GM19240 (cell line): ENCODE data around the gene ARHGEF3.
"Not testable (repeated sequence)": the region's sequence is repeated elsewhere in the genome, so short reads cannot be mapped to it uniquely, and the experiment has no call there.

Experiments used
- DNase-seq: peaks from one replicate; pipeline ENCODE4 v3.0.0; 2011; ENCODE audit warnings: low spot score; ENCODE audit not compliant: insufficient read length

Gene ARHGEF3

DNA sequence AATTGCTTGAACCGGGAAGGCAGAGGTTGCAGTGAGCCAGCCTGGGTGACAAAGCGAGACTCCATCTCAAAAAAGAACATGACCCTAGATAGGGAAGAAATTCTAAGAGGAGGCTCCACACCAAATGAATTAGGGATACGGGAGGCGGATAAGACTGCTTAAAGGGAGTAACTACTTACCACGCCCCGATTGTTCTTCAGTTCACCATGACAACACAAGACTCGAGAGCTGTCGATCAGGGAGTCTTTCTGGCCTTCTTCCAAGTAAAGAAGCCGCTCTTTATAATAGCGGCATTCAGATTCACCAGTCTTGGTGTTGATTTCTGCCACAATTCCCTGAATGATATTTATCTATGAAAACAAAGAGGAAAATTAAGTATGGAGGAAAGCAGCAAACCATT, 64.7 kb downstream of the ARHGEF3 start:
- DNase-seq: no peak

GRCh38 chr3:56732109-56732508, 69.6 kb downstream of the ARHGEF3 start:
- no peak for DNase-seq

DNA sequence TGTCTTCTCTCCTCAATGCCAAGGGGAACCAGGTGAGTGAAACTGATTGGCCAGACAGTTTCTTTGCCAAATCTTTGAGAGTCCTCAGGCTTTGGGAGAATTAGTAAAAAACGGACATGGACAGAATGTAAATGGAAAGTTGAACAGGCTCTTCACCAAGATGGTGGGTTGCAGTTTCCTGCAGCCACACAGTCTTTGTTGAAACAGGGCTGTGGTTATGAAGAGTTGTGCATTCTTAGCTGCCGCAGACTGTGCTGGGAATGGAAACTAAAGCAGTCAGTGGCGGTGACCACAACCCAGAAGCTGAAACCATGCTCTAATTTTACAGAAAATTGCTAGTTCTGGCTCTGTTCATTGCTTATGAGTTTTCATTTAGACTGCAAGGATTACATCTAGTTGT, 76.6 kb downstream of the ARHGEF3 start:
- peak; percentile 76 for DNase-seq

GRCh38 chr3:56724676-56725075, 77.1 kb downstream of the ARHGEF3 start:
- no peak for DNase-seq

GRCh38 chr3:56720849-56721248, 80.9 kb downstream of the ARHGEF3 start:
- no peak for DNase-seq

GRCh38 chr3:56718809-56719208, 82.9 kb downstream of the ARHGEF3 start:
- DNase-seq: not testable (repeated sequence)

- no peak for DNase-seq
Measured at GRCh38 chr3:56711344-56711743, 90.4 kb downstream of the ARHGEF3 start.

- DNase-seq: not testable (repeated sequence)
Measured at GRCh38 chr3:56707412-56707811, 94.3 kb downstream of the ARHGEF3 start.

GRCh38 chr3:56706629-56707028, 95.1 kb downstream of the ARHGEF3 start:
- no peak for DNase-seq

- no peak for DNase-seq
Measured at GRCh38 chr3:56704706-56705105, 97.0 kb downstream of the ARHGEF3 start.

- DNase-seq: no peak
Measured at GRCh38 chr3:56702490-56703315, 99.0 kb downstream of the ARHGEF3 start.

DNA sequence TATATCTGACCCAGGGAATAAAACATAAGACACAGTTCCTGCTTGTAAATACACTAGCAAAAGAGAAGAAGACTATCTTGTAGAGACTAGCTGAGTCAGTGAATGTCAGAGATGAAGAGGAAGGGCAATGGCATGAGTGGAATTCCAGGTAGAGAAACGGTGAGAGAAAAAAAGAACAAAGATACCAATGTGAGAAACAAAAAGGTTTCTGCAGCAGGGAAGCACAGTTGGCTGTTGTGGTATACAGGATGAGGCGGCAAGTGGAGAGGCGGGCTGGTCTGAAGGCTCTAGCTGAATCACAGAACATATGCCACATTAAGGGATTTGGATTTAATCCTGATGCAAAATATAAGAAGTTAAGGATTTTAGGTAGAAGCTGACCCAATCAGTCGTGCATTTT, 101.6 kb downstream of the ARHGEF3 start:
- no peak for DNase-seq

DNA sequence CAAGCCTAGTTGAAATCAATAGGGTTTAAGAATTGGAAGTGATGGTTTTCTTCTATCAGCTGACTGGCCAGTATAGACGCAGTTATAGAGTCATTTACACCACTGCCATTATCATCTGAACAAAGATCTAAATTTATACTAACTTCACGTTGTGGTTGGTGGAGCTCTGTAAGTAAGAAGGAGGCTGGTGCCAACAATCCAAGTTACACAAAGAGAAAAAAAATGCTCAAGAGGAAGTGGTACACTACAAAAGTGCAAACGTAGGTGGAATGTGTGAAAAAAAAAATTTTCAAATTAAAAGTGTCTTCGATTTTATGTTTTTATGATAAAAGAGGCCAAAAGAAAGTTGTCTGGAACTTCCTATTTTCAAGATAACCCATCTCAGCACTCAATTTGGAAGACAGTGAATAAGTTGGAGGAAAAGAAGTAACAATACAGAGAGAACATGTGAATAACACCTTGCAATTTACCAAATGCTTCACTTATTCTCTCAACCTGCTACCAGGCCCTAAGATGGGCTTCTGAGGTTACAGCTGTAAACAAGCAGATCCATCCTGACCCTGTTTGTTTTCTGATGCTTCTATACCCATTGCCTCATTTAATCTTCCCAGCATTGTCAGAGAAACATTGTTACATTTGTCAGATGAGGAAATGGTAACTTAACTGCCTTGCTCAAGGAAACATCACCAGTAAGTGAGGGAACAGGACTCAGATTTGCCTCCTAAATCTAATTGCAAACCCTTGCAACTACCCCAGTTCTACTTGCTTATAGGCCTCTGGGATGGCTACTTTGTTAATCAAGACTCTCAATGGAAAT, 106.7 kb downstream of the ARHGEF3 start:
- no peak for DNase-seq

DNA sequence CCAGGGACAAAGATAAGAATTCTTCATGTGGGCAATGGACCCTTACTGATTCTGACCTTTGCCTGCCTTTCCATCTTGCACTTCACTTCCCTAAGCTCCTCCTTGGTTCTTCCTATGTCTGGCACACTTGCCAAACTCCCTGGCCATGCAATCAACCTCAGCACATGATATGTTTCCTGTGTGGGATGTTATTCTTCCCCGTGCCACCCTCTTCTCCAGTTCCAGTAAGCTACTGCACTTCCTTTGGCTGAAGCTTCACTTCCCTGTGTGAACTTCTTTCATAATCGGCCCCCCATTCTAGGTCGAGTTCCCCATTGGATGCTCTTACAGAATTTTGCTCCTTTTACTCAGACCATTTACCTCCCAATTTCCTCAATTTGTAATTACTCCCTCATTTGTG, 108.0 kb downstream of the ARHGEF3 start:
- no peak for DNase-seq

DNA sequence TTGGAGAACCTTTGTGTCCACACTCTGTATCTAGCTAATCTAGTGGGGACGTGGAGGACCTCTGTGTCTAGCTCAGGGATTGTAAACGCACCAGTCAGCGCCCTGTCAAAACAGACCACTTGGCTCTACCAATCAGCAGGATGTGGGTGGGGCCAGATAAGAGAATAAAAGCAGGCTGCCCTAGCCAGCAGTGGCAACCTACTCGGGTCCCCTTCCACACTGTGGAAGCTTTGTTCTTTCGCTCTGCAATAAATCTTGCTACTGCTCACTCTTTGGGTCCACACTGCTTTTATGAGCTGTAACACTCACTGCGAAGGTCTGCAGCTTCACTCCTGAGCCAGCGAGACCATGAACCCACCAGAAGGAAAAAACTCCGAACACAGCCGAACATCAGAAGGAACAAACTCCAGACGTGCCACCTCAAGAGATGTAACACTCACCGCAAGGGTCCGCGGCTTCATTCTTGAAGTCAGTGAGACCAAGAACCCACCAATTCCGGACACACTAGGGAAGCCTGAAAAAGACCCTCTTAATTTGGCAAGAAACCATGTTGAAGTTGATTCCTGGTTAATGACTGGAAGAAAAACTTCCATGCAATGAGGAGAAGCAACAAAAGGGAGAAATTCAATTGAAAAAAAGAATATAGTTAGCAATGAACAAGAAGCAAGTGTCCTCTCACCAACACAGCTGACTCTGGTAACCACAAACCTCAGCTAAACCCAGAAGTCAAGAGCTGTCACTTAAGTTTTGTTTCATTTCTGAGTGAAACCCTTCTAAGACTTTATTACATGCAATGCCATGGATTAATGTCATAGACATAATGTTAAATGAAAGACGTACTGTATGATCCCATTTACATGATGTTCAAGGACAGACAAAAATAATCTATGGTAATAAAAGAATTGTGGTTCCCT, 109.0 kb downstream of the ARHGEF3 start:
- not testable (repeated sequence) for DNase-seq

- DNase-seq: not testable (repeated sequence)
Measured at GRCh38 chr3:56692001-56692365, 109.8 kb downstream of the ARHGEF3 start.

- no peak for DNase-seq
Measured at GRCh38 chr3:56691165-56692000, 110.4 kb downstream of the ARHGEF3 start.

DNA sequence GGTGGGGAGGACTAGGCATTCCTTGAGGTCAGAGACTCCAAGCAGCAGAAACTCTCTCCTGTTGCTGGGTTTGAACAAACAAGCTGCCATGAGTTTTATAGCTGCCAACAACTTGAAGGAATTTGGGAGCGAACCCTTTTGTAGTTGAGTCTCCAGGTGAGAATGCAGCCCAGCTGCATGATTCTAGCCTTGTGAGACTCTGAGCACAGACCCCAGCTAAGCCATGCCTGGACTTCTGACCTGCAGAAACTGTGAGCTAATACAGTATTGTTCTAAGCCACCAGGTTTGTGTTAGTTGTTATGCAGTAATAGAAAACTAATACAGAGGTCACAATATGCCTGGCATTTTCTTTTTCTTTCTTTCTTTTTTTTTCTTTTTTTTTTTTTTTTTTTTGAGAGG, 112.4 kb downstream of the ARHGEF3 start:
- no peak for DNase-seq

DNA sequence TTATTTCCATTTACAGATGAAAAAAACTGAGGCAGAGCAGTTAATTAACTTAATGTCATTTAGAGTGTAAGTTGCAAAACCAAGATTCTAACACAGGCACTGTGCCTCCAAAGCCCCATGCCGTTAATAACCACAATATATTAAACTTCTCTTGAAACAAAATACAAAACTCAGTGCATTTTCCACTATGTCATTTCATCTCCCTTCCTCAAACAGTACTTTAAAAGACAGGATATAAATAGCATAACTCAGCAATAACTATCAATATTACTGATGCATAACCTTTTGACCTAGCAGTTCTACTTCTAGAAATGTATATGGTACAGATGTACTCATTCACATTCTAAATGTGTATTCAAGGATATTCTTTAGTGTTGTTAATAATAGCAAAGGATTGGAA, 113.6 kb downstream of the ARHGEF3 start:
- no peak for DNase-seq

DNA sequence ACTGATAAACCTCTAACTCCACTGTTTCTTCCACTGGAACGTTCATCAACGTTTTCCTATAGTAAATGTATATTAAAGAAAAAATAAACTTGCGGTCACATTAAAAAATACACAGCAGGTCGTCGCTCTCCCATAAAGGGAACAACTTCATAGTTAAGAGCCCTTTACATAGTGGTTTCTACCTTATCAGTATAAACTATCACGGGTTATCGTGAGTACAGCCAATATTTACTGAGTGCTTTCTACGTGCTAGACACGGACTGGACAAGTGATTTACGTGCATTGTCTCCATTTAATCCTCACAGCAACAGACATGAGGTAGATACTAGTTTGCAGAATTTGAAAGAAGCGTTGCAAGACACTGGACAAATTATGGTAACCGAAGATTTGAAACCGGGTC, 117.7 kb downstream of the ARHGEF3 start:
- no peak for DNase-seq
